K562 (cell line): Measurements from ENCODE around the gene JAK3. TPM values are rescaled to one million over a fixed set of nuclear protein-coding genes. Genes with fewer than 3 reads are reported as not detected.
A peak's percentile ranks its signal among the peaks of the same experiment; 100 is the strongest.

Source experiments
- ARID3A ChIP-seq: IDR thresholded peaks from 2 replicates; pipeline ENCODE4 v1.6.1; 2012; ENCODE audit warnings: low read depth, low read length, improper control_type of control experiment, borderline replicate concordance
- ATF6 ChIP-seq: sonication (generic); formaldehyde crosslinking; IDR thresholded peaks from 2 replicates; pipeline ENCODE4 v1.4.0; 2020; ENCODE audit warnings: mild to moderate bottlenecking, missing genetic modification reagents
- BCOR ChIP-seq: fragments of 450-650 bp; IDR thresholded peaks from 2 replicates; pipeline ENCODE4 v1.6.1; 2016
- CBFA2T2 ChIP-seq: fragments of 450-650 bp; conservative IDR thresholded peaks from 2 replicates; pipeline ENCODE4 v1.6.1; 2017; ENCODE audit warnings: mild to moderate bottlenecking
- CBX1 ChIP-seq: sonication (generic); IDR thresholded peaks from 2 replicates; pipeline ENCODE4 v1.6.1; 2016; ENCODE audit warnings: antibody characterized with exemption, low read depth, mild to moderate bottlenecking
- CEBPG ChIP-seq, 3 experiments: fragments of 200-800 bp in 1 of 3; sonication (Bioruptor generic) in 1 of 3; sonication (generic) in 1 of 3; formaldehyde crosslinking in 1 of 3; IDR thresholded peaks in 2 of 3; conservative IDR thresholded peaks in 1 of 3; 2 replicates each; pipeline versions ENCODE4 v1.6.1 to v1.8.0; 2016 to 2022; ENCODE audit warnings: missing compliant biosample characterization in 2 of 3, missing genetic modification characterization in 2 of 3, mild to moderate bottlenecking in 1 of 3, missing genetic modification reagents in 1 of 3
- CTBP1 ChIP-seq: fragments of 450-650 bp; IDR thresholded peaks from 2 replicates; pipeline ENCODE4 v1.6.1; 2016; ENCODE audit warnings: borderline replicate concordance
- ETV5 ChIP-seq: sonication (generic); formaldehyde crosslinking; IDR thresholded peaks from 2 replicates; pipeline ENCODE4 v1.4.0; 2020; ENCODE audit warnings: low read depth, mild to moderate bottlenecking, missing genetic modification reagents
- NR4A1 ChIP-seq, 2 experiments: fragments of 250-450 bp in 1 of 2; fragments of 450-650 bp in 1 of 2; sonication (Bioruptor Pico) in 1 of 2; IDR thresholded peaks; 2 replicates each; pipeline versions ENCODE4 v1.4.0 to v1.6.1; 2016 to 2020; ENCODE audit warnings: mild to moderate bottlenecking in 2 of 2, missing compliant biosample characterization in 1 of 2, missing genetic modification characterization in 1 of 2, moderate library complexity in 1 of 2
- RCOR1 ChIP-seq, 2 experiments: IDR thresholded peaks; 2 replicates each; pipeline ENCODE4 v1.6.1; 2012; ENCODE audit warnings: low read depth in 2 of 2, low read length in 2 of 2, borderline replicate concordance in 1 of 2, improper control_type of control experiment in 1 of 2
- RFX1 ChIP-seq: fragments of 450-650 bp; IDR thresholded peaks from 2 replicates; pipeline ENCODE4 v1.6.1; 2016; ENCODE audit warnings: mild to moderate bottlenecking, moderate library complexity
- SMARCA4 ChIP-seq: fragments of 450-650 bp; IDR thresholded peaks from 2 replicates; pipeline ENCODE4 v1.6.1; 2016
- ZFP30 ChIP-seq: fragments of 250-450 bp; sonication (Bioruptor Pico); IDR thresholded peaks from 2 replicates; pipeline ENCODE4 v1.8.0; 2022; ENCODE audit warnings: moderate library complexity, mild to moderate bottlenecking, inconsistent platforms, borderline replicate concordance
- ZNF766 ChIP-seq: fragments of 200-800 bp; sonication (Bioruptor generic); conservative IDR thresholded peaks from 2 replicates; pipeline ENCODE4 v1.6.1; 2016; ENCODE audit warnings: missing genetic modification characterization, missing compliant biosample characterization
- polyA plus RNA-seq, 8 experiments: library from polyadenylated mRNA; depleted of rRNA in 4 of 8; stranded (reverse) in 5 of 8; unstranded in 3 of 8; fragments of >200 nt; fragmentation: Nextera tagmentation in 2 of 8; fragmentation: Illumina TruSeq in 1 of 8; extraction: Ambion mirVana in 2 of 8; extraction: Trizol in 1 of 8; gene quantifications; 2 replicates each; pipeline versions ENCODE4 v1.2.1 to v1.2.3, GENCODE V29; 2011 to 2014; ENCODE audit warnings: inconsistent platforms in 1 of 8, missing spikeins in 1 of 8
- total RNA-seq, 7 experiments: library from RNA; depleted of rRNA in 6 of 7; stranded (reverse); fragments of >200 nt in 6 of 7; fragmentation: Illumina TruSeq in 2 of 7; extraction: Trizol in 2 of 7; gene quantifications; 2 replicates each; pipeline versions ENCODE4 v1.2.1 to v1.2.3, GENCODE V29; 2011 to 2021; ENCODE audit warnings: low replicate concordance in 1 of 7
- TF ChIP-seq, protein P1 (sequence below), 2 experiments: fragments of 450-650 bp in 1 of 2; IDR thresholded peaks; 2 replicates each; pipeline ENCODE4 v1.6.1; 2011 to 2017; ENCODE audit warnings: low read depth in 2 of 2, antibody characterized with exemption in 1 of 2, borderline replicate concordance in 1 of 2, low read length in 1 of 2, mild to moderate bottlenecking in 1 of 2, mixed read lengths in 1 of 2; ENCODE audit not compliant: control insufficient read depth in 1 of 2
- TF ChIP-seq, protein P2 (sequence below): conservative IDR thresholded peaks from 2 replicates; pipeline ENCODE4 v1.6.1; 2011; ENCODE audit warnings: low read depth, mild to moderate bottlenecking, low read length; ENCODE audit not compliant: control insufficient read depth

The JAK3 gene
- total and polyA plus RNA-seq, 9 of the 15 experiments (the other 6 are each of a cell fraction or from before 2014, with no cell fraction given) = 0.01 to 0.18 (median 0.07) TPM; not detected in 1

- peak; percentile 95 for TF ChIP-seq CBX1
- TF ChIP-seq ZFP30 = no peak
- TF ChIP-seq ATF6 (CRISPR knock-in tag) = 0 out of 2 replicates have a peak, but pooled peaks have one; percentile 67
- no peak for TF ChIP-seq RFX1
- peak; percentile 78; the same call in 1 of the 2 replicates for TF ChIP-seq CTBP1
- TF ChIP-seq, protein P1, sequence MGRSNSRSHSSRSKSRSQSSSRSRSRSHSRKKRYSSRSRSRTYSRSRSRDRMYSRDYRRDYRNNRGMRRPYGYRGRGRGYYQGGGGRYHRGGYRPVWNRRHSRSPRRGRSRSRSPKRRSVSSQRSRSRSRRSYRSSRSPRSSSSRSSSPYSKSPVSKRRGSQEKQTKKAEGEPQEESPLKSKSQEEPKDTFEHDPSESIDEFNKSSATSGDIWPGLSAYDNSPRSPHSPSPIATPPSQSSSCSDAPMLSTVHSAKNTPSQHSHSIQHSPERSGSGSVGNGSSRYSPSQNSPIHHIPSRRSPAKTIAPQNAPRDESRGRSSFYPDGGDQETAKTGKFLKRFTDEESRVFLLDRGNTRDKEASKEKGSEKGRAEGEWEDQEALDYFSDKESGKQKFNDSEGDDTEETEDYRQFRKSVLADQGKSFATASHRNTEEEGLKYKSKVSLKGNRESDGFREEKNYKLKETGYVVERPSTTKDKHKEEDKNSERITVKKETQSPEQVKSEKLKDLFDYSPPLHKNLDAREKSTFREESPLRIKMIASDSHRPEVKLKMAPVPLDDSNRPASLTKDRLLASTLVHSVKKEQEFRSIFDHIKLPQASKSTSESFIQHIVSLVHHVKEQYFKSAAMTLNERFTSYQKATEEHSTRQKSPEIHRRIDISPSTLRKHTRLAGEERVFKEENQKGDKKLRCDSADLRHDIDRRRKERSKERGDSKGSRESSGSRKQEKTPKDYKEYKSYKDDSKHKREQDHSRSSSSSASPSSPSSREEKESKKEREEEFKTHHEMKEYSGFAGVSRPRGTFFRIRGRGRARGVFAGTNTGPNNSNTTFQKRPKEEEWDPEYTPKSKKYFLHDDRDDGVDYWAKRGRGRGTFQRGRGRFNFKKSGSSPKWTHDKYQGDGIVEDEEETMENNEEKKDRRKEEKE (IDR thresholded peaks at IDR 0.05; ENCODE audit: borderline replicate concordance in 1 of 2, control insufficient read depth in 1 of 2, low read depth in 2 of 2, low read length in 1 of 2) = no peak
- peak; percentile 99 for TF ChIP-seq BCOR
- TF ChIP-seq ZNF766 = no peak
- TF ChIP-seq, protein P2, sequence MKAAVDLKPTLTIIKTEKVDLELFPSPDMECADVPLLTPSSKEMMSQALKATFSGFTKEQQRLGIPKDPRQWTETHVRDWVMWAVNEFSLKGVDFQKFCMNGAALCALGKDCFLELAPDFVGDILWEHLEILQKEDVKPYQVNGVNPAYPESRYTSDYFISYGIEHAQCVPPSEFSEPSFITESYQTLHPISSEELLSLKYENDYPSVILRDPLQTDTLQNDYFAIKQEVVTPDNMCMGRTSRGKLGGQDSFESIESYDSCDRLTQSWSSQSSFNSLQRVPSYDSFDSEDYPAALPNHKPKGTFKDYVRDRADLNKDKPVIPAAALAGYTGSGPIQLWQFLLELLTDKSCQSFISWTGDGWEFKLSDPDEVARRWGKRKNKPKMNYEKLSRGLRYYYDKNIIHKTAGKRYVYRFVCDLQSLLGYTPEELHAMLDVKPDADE = 0 out of 2 replicates have a peak, but pooled peaks have one; percentile 43
- no peak for TF ChIP-seq CEBPG (CRISPR knock-in tag; IDR thresholded peaks at IDR 0.05)
- TF ChIP-seq CEBPG (tag; conservative IDR thresholded peaks at IDR 0.05 in 1 of 2, IDR thresholded peaks at IDR 0.05 in 1 of 2) = no peak
- 0 out of 2 replicates have a peak, but pooled peaks have one; percentile 54 for TF ChIP-seq ETV5
- TF ChIP-seq CBFA2T2 = no peak
- no peak for TF ChIP-seq ARID3A
- peak; percentile 53; the same call in 1 of the 2 replicates for TF ChIP-seq SMARCA4
- no peak for TF ChIP-seq NR4A1 (CRISPR knock-in tag; IDR thresholded peaks at IDR 0.05)
- TF ChIP-seq NR4A1 (tag; IDR thresholded peaks at IDR 0.05) = 0 out of 2 replicates have a peak, but pooled peaks have one; percentile 29
- TF ChIP-seq RCOR1 (IDR thresholded peaks at IDR 0.05; ENCODE audit: borderline replicate concordance in 1 of 2, low read depth in 2 of 2, low read length in 2 of 2) = peak in 1 of 2 experiments; percentile 76; a peak in 2 of 4 replicates
These were observed 52.9 kb downstream of the JAK3 start, which contains the start of gene B3GNT3 (continued) for GRCh38 chr19:17794731-17795494.
